Glutamatergic neuron (in vitro differentiated cells): ENCODE results near the gene MLPH. TPM values are rescaled to one million over a fixed set of nuclear protein-coding genes. Genes with fewer than 3 reads are reported as not detected.

Experiments
- DNase-seq: peaks from one replicate; pipeline ENCODE4 v3.0.0; 2022
- H3K27ac Mint-ChIP-seq: one replicate; pipeline ENCODE4 v1.8.0; 2020; ENCODE audit warnings: mild to moderate bottlenecking, mixed read lengths, inconsistent platforms; ENCODE audit not compliant: unreplicated experiment
- H3K27me3 Mint-ChIP-seq: one replicate; pipeline ENCODE4 v1.8.0; 2020; ENCODE audit warnings: mild to moderate bottlenecking, moderate library complexity, mixed read lengths, inconsistent platforms; ENCODE audit not compliant: unreplicated experiment
- H3K36me3 Mint-ChIP-seq: one replicate; pipeline ENCODE4 v1.8.0; 2020; ENCODE audit warnings: mild to moderate bottlenecking, mixed read lengths, inconsistent platforms; ENCODE audit not compliant: unreplicated experiment
- H3K4me1 Mint-ChIP-seq: one replicate; pipeline ENCODE4 v1.8.0; 2020; ENCODE audit warnings: mild to moderate bottlenecking, low read depth, mixed read lengths, inconsistent platforms; ENCODE audit not compliant: unreplicated experiment
- H3K4me3 Mint-ChIP-seq: one replicate; pipeline ENCODE4 v1.8.0; 2020; ENCODE audit warnings: mild to moderate bottlenecking, mixed read lengths, inconsistent platforms; ENCODE audit not compliant: unreplicated experiment
- H3K9me3 Mint-ChIP-seq: one replicate; pipeline ENCODE4 v1.8.0; 2020; ENCODE audit warnings: mild to moderate bottlenecking, moderate library complexity, mixed read lengths, inconsistent platforms; ENCODE audit not compliant: unreplicated experiment
- CTCF ChIP-seq: fragments of 200-600 bp; sonication (generic); IDR thresholded peaks from one replicate; pipeline ENCODE4 v1.5.0; 2021; ENCODE audit not compliant: partially characterized antibody, unreplicated experiment
- total RNA-seq: library from RNA; stranded (reverse); fragmentation: NEBNext Ultra II Directional; extraction: Animal tissue kit (Norgen Biotek cat#: 25700); gene quantifications from one replicate; pipeline ENCODE4 v1.2.1, GENCODE V29; 2021; ENCODE audit not compliant: unreplicated experiment

Gene MLPH
- total RNA-seq, 1 donor from 2014 or later: 4.3 TPM

GRCh38 chr2:237470914-237471313, 16.1 kb upstream of the MLPH start:
- DNase-seq: no peak
- peaks cover 6% of the 10 kb centered on the region for H3K9me3 Mint-ChIP-seq
- no peaks in the 10 kb centered on the region for H3K27me3 Mint-ChIP-seq
- H3K36me3 Mint-ChIP-seq: no peaks in the 10 kb centered on the region
- no peak overlapping the region for H3K4me3 Mint-ChIP-seq
- H3K4me1 Mint-ChIP-seq: no peaks in the 10 kb centered on the region
- TF ChIP-seq CTCF: no peak
- no peak overlapping the region for H3K27ac Mint-ChIP-seq

GRCh38 chr2:237471438-237472186, 15.4 kb upstream of the MLPH start:
- H3K27ac Mint-ChIP-seq: no peak overlapping the region
- peak; percentile 74 for DNase-seq
- no peaks in the 10 kb centered on the region for H3K36me3 Mint-ChIP-seq
- H3K9me3 Mint-ChIP-seq: peaks cover 9% of the 10 kb centered on the region
- no peak overlapping the region for H3K4me3 Mint-ChIP-seq
- no peaks in the 10 kb centered on the region for H3K4me1 Mint-ChIP-seq
- peak; percentile 61 for TF ChIP-seq CTCF
- H3K27me3 Mint-ChIP-seq: peaks cover 1% of the 10 kb centered on the region

GRCh38 chr2:237472187-237472712, 14.8 kb upstream of the MLPH start:
- no peak overlapping the region for H3K4me3 Mint-ChIP-seq
- DNase-seq: no peak

GRCh38 chr2:237472909-237473877, 13.9 kb upstream of the MLPH start:
- H3K27me3 Mint-ChIP-seq: peaks cover 1% of the 10 kb centered on the region
- H3K9me3 Mint-ChIP-seq: peaks cover 9% of the 10 kb centered on the region
- H3K36me3 Mint-ChIP-seq: no peaks in the 10 kb centered on the region
- DNase-seq: no peak
- H3K4me1 Mint-ChIP-seq: no peaks in the 10 kb centered on the region
- no peak overlapping the region for H3K27ac Mint-ChIP-seq
- no peak for TF ChIP-seq CTCF
- H3K4me3 Mint-ChIP-seq: no peak overlapping the region

More at GRCh38 chr2:237472187-237472712, 14.8 kb upstream of the MLPH start:
- no peak overlapping the region for H3K27ac Mint-ChIP-seq
- H3K4me1 Mint-ChIP-seq: no peaks in the 10 kb centered on the region
- H3K36me3 Mint-ChIP-seq: no peaks in the 10 kb centered on the region
- peaks cover 9% of the 10 kb centered on the region for H3K9me3 Mint-ChIP-seq
- TF ChIP-seq CTCF: no peak
- peaks cover 1% of the 10 kb centered on the region for H3K27me3 Mint-ChIP-seq
